Osteoblast (primary cell): ENCODE results near the gene POP7. TPM values are rescaled to one million over a fixed set of nuclear protein-coding genes. Genes with fewer than 3 reads are reported as not detected.

Experiments used
- DNase-seq: peaks from one replicate; pipeline ENCODE4 v3.0.0; 2011; ENCODE audit warnings: low spot score, mixed read lengths; ENCODE audit not compliant: insufficient read length; ENCODE audit errors: missing footprints
- H2AFZ ChIP-seq: 2 replicates; pipeline ENCODE4 v1.6.0; 2011; ENCODE audit warnings: mild to moderate bottlenecking, low read length
- H3K27ac ChIP-seq: 2 replicates; pipeline ENCODE4 v1.5.1; 2011; ENCODE audit warnings: mild to moderate bottlenecking, low read depth, low read length, moderate library complexity
- H3K27me3 ChIP-seq: 2 replicates; pipeline ENCODE4 v1.6.0; 2012; ENCODE audit warnings: mild to moderate bottlenecking, control low read depth, inconsistent platforms, low read length, moderate library complexity; ENCODE audit not compliant: insufficient read depth
- H3K36me3 ChIP-seq: 2 replicates; pipeline ENCODE4 v1.5.1; 2011; ENCODE audit warnings: mild to moderate bottlenecking, low read length, control low read depth, moderate library complexity; ENCODE audit not compliant: insufficient read depth
- H3K4me1 ChIP-seq: 2 replicates; pipeline ENCODE4 v1.5.1; 2011; ENCODE audit warnings: mild to moderate bottlenecking, low read length, control low read depth, moderate library complexity; ENCODE audit not compliant: insufficient read depth
- H3K4me2 ChIP-seq: 2 replicates; pipeline ENCODE4 v1.6.0; 2011; ENCODE audit warnings: mild to moderate bottlenecking, low read length; ENCODE audit not compliant: insufficient read depth
- H3K4me3 ChIP-seq: fragments of 200-600 bp; sonication (generic); 3 replicates; pipeline ENCODE4 v1.5.1; 2012; ENCODE audit warnings: mild to moderate bottlenecking, low read length, inconsistent platforms; ENCODE audit not compliant: insufficient read depth
- H3K79me2 ChIP-seq: 2 replicates; pipeline ENCODE4 v1.6.0; 2012; ENCODE audit warnings: mild to moderate bottlenecking, low read length, control low read depth, inconsistent platforms; ENCODE audit not compliant: insufficient read depth
- H3K9me3 ChIP-seq: 2 replicates; pipeline ENCODE4 v1.5.1; 2011; ENCODE audit warnings: low read depth, low read length, control low read depth
- H4K20me1 ChIP-seq: 2 replicates; pipeline ENCODE4 v1.6.0; 2012; ENCODE audit warnings: mild to moderate bottlenecking, low read length, control low read depth; ENCODE audit not compliant: insufficient read depth
- total RNA-seq: library from RNA; depleted of rRNA; stranded (reverse); fragments of >200 nt; gene quantifications from 2 replicates; pipeline ENCODE4 v1.2.3, GENCODE V29; 2012
- TF ChIP-seq, protein P1 (sequence below): IDR thresholded peaks from 2 replicates; pipeline ENCODE4 v1.5.1; 2011; ENCODE audit warnings: mild to moderate bottlenecking, low read depth, low read length, moderate library complexity; ENCODE audit errors: extremely low read depth

Gene POP7
- total RNA-seq, 1 donor, result 25.7 TPM

GRCh38 chr7:100675581-100676350 lies 30.2 kb upstream of the POP7 start:
- H3K36me3 ChIP-seq, result peaks cover 33% of the 10 kb centered on the region
- H3K27me3 ChIP-seq, result no peaks in the 10 kb centered on the region
- peak overlapping the region; percentile 83 for H3K4me2 ChIP-seq
- DNase-seq, result peak; percentile 97
- peaks cover 46% of the 10 kb centered on the region for H3K79me2 ChIP-seq
- H3K4me3 ChIP-seq, result peak overlapping the region; percentile 90
- H2AFZ ChIP-seq, result no peak overlapping the region
- peaks cover 3% of the 10 kb centered on the region for H3K4me1 ChIP-seq
- TF ChIP-seq, protein P1, sequence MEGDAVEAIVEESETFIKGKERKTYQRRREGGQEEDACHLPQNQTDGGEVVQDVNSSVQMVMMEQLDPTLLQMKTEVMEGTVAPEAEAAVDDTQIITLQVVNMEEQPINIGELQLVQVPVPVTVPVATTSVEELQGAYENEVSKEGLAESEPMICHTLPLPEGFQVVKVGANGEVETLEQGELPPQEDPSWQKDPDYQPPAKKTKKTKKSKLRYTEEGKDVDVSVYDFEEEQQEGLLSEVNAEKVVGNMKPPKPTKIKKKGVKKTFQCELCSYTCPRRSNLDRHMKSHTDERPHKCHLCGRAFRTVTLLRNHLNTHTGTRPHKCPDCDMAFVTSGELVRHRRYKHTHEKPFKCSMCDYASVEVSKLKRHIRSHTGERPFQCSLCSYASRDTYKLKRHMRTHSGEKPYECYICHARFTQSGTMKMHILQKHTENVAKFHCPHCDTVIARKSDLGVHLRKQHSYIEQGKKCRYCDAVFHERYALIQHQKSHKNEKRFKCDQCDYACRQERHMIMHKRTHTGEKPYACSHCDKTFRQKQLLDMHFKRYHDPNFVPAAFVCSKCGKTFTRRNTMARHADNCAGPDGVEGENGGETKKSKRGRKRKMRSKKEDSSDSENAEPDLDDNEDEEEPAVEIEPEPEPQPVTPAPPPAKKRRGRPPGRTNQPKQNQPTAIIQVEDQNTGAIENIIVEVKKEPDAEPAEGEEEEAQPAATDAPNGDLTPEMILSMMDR, result no peak
- H3K9me3 ChIP-seq, result no peaks in the 10 kb centered on the region
- H4K20me1 ChIP-seq, result peaks cover 27% of the 10 kb centered on the region
- H3K27ac ChIP-seq, result no peak overlapping the region

DNA sequence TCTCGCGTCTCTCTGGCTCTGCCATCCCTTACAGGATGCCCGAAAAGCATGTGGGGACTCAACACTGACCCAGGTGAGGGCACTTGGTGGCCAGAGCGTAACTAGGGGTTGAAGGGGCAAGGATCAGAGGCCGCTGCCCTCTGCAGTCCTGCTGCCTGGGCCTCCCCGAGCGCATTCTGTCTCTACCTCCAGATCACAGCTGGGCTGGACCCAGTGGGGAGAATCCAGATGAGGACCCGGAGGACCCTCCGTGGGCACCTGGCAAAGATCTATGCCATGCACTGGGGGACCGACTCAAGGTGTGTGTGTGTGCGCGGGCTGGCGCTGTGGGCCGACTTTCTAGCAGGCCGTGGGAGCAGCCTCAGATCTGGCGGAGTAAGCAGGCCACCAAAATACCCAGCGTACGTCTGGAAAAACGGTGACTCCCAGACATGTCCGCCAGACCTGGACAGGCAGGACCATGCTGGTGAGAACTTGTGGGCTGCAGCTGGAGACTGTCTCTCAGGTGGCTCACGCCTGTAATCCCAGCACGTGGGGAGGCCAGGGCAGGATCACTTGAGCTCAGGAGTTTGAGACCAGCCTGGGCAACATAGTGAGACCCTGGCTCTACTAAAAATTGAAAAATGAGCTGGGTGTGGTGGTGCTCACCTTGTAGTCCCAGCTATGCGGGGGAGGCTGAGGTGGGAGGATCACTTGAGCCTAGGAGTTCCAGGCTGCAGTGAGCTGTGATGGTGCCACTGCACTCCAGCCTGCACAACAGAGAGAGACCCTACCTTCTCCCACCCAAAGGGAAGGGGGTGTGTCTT lies 29.2 kb upstream of the POP7 start:
- H2AFZ ChIP-seq, result no peak overlapping the region
- no peaks in the 10 kb centered on the region for H3K27me3 ChIP-seq
- peak overlapping the region; percentile 11 for H3K4me2 ChIP-seq
- no peaks in the 10 kb centered on the region for H3K9me3 ChIP-seq
- peaks cover 41% of the 10 kb centered on the region for H3K36me3 ChIP-seq
- DNase-seq, result peak; percentile 66
- H3K4me1 ChIP-seq, result peaks cover 3% of the 10 kb centered on the region
- H3K79me2 ChIP-seq, result peaks cover 46% of the 10 kb centered on the region
- peak overlapping the region; percentile 90 for H3K4me3 ChIP-seq
- TF ChIP-seq, protein P1, result no peak
- no peak overlapping the region for H3K27ac ChIP-seq
- H4K20me1 ChIP-seq, result peaks cover 31% of the 10 kb centered on the region

GRCh38 chr7:100677308-100678267 lies 28.3 kb upstream of the POP7 start:
- Histone ChIP-seq H4K20me1 (peaks cover 38% of the 10 kb centered on the region), H3K27ac (no peak overlapping the region), H3K9me3 (no peaks in the 10 kb centered on the region), H3K4me1 (peaks cover 3% of the 10 kb centered on the region), H3K79me2 (peaks cover 46% of the 10 kb centered on the region), H3K27me3 (no peaks in the 10 kb centered on the region), H3K4me3 (no peak overlapping the region), H3K4me2 (no peak overlapping the region), H2AFZ (no peak overlapping the region), H3K36me3 (peaks cover 45% of the 10 kb centered on the region)
- peak; percentile 70 for DNase-seq
- TF ChIP-seq, protein P1, result no peak
